Measurements from ENCODE around the gene VAV1.

The VAV1 gene

DNA sequence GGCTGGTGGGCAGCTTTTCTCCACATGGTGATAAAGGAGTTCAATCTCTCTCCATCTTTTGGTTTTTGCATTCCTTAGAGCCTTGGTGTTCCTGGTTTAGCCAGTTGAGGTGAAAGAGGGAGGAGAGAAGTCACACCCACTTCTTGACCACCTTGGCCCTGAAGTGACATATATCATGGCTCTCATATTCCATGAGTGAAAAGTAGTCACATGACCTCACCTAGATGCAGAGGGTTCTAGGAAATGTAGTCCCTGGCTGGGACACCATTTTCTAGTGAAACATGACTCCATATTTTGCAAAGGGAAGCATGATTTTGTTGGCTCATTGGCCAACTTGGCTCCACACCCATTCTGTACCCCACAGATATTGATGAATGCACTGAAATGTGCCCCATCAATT is 130.9 kb downstream of the VAV1 start:
- TF ChIP-seq Cebpa-rat (IDR thresholded peaks at IDR 0.05) = no peak

DNA sequence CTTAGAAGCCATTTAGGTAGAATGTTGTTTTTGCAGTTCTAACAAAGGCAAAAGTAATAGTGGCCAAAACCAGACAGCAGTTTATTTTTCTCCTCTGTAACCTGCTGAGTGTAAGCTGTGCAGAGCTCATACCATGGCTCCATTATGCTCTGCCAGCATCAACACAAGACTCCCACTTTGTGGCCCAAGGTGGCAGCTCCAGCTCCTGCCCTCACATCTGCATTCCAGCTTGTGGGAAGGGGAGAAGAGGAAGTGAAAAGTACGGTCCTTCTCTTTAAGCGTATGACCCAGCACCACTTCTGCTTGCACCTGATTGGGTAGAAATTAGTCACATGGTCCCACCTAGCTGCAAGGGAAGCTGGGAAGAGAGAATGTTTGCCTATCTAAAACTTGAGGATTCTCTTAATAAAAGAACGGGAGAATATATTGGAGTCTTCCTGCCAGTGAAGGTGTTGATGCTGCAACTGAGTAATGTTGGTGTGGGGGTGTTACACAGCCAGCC is 134.1 kb downstream of the VAV1 start:
- Histone ChIP-seq H3K4me2 (no peak overlapping the region), H3K4me1 (no peaks in the 10 kb centered on the region; a peak in 1 of 20 replicates)

More for the DNA sequence above, 130.9 kb downstream of the VAV1 start:
- H3K27ac ChIP-seq = no peak overlapping the region
- no peak overlapping the region for H3K4me2 ChIP-seq
- H4K20me1 ChIP-seq = no peaks in the 10 kb centered on the region
- no peak overlapping the region for H3K4me3 ChIP-seq
- peaks cover 0 to 100% (median 0%) of the 10 kb centered on the region in 11 experiments; a peak in 7 of 22 replicates for H3K36me3 ChIP-seq
- H3K4me1 ChIP-seq = no peaks in the 10 kb centered on the region
- H3K9ac ChIP-seq = no peak overlapping the region
- no peaks in the 10 kb centered on the region for H3K27me3 ChIP-seq
- H3K9me3 ChIP-seq (replicated peaks in 1 of 11) = peaks cover 46 to 99% (median 72%) of the 10 kb centered on the region in 11 experiments

More for the DNA sequence above, 134.1 kb downstream of the VAV1 start:
- Histone ChIP-seq H3K27ac (no peak overlapping the region), H3K27me3 (no peaks in the 10 kb centered on the region), H4K20me1 (no peaks in the 10 kb centered on the region), H3K9ac (no peak overlapping the region), H3K4me3 (no peak overlapping the region), H3K9me3 (replicated peaks in 1 of 11) (peaks cover 31 to 72% (median 45%) of the 10 kb centered on the region in 11 experiments), H3K36me3 (peaks cover 0 to 81% (median 0%) of the 10 kb centered on the region in 11 experiments; a peak in 7 of 22 replicates)
- no peak for TF ChIP-seq Cebpa-rat (IDR thresholded peaks at IDR 0.05)
